Activated CD8-positive, alpha-beta T cell treated with anti-CD3 and anti-CD28 coated beads for 36 hours (primary cell): ENCODE data around the gene CELF2. TPM values are rescaled to one million over a fixed set of nuclear protein-coding genes. Genes with fewer than 3 reads are reported as not detected.

Experiments
- ATAC-seq: fragments of 200-7000 bp; cut with Tn5 transposase; one replicate; pipeline ENCODE4 v1.10.0; 2021; ENCODE audit warnings: mild to moderate bottlenecking, moderate library complexity
- CTCF ChIA-PET: fragments of 350-600 bp; sonication (Branson Sonifier 250); formaldehyde crosslinking; loops from one replicate; lab custom pipeline; 2021; ENCODE audit warnings: antibody characterized with exemption; lab: Charles Lee
- POLR2A ChIA-PET: fragments of 350-600 bp; sonication (Branson Sonifier 250); formaldehyde crosslinking; loops from one replicate; lab custom pipeline; 2021; ENCODE audit warnings: antibody characterized with exemption; lab: Charles Lee
- DNase-seq: peaks from one replicate; pipeline ENCODE4 v3.0.0-alpha.2; 2020
- H3K27ac Mint-ChIP-seq: one replicate; pipeline ENCODE4 v1.8.0; 2021; ENCODE audit warnings: mild to moderate bottlenecking, mixed read lengths
- H3K27me3 Mint-ChIP-seq: one replicate; pipeline ENCODE4 v1.8.0; 2021; ENCODE audit warnings: mixed read lengths
- H3K36me3 Mint-ChIP-seq: one replicate; pipeline ENCODE4 v1.8.0; 2021; ENCODE audit warnings: low read depth, mixed read lengths
- H3K4me1 Mint-ChIP-seq: one replicate; pipeline ENCODE4 v1.8.0; 2021; ENCODE audit warnings: low read depth, mixed read lengths
- H3K4me3 Mint-ChIP-seq: one replicate; pipeline ENCODE4 v1.8.0; 2021; ENCODE audit warnings: mild to moderate bottlenecking, moderate library complexity, mixed read lengths
- H3K9me3 Mint-ChIP-seq: one replicate; pipeline ENCODE4 v1.8.0; 2021; ENCODE audit warnings: mixed read lengths
- CTCF ChIP-seq: fragments of 200-600 bp; IDR thresholded peaks from one replicate; pipeline ENCODE4 v1.8.0; 2022; ENCODE audit warnings: antibody characterized with exemption, mild to moderate bottlenecking
- intact Hi-C: fragments of 100-400 bp; cut with micrococcal nuclease; formaldehyde crosslinking; loops from one replicate; pipeline ENCODE4 v1.10.0; 2022
- total RNA-seq, 2 experiments: library from RNA; stranded (reverse); gene quantifications; one replicate each; pipeline ENCODE4 v1.2.3, GENCODE V29; 2021

Gene CELF2
- total RNA-seq, 2 experiments from 2014 or later = 132 to 133 TPM

GRCh38 chr10:11307937-11308336 lies 290.3 kb downstream of the CELF2 start:
- peak overlapping the region; percentile 76 for H3K27ac Mint-ChIP-seq

GRCh38 chr10:11311027-11311426 lies 293.4 kb downstream of the CELF2 start:
- peaks cover 85% of the 10 kb centered on the region for H3K36me3 Mint-ChIP-seq
- no peak for DNase-seq
- no peak overlapping the region for H3K4me3 Mint-ChIP-seq
- ATAC-seq = no peak
- no peak for TF ChIP-seq CTCF
- H3K4me1 Mint-ChIP-seq = peaks cover 41% of the 10 kb centered on the region
- H3K27me3 Mint-ChIP-seq = no peaks in the 10 kb centered on the region
- H3K27ac Mint-ChIP-seq = peak overlapping the region; percentile 68
- intact Hi-C loops = no loop called here
- ChIA-PET CTCF (interaction anchor here (0.9 to 1.0 kb wide), 2 partner anchors 41 to 197 kb away, joined by 3 read pairs; no protein-coding TSS in a partner anchor), POLR2A (interaction anchor here (1.3 kb wide), 1 partner anchor 14 kb away, joined by 5 read pairs; no protein-coding TSS in a partner anchor)
- H3K9me3 Mint-ChIP-seq = peaks cover 37% of the 10 kb centered on the region

More at GRCh38 chr10:11307937-11308336, 290.3 kb downstream of the CELF2 start:
- TF ChIP-seq CTCF = no peak
- Mint-ChIP-seq H3K27me3 (no peaks in the 10 kb centered on the region), H3K4me1 (peaks cover 37% of the 10 kb centered on the region), H3K4me3 (no peak overlapping the region), H3K9me3 (peaks cover 39% of the 10 kb centered on the region), H3K36me3 (peaks cover 94% of the 10 kb centered on the region)
- no peak for DNase-seq
- intact Hi-C loops = no loop called here
- POLR2A ChIA-PET = no interaction called here
- ATAC-seq = no peak
- CTCF ChIA-PET = no interaction called here

GRCh38 chr10:11313463-11313862 lies 295.8 kb downstream of the CELF2 start:
- no peak for DNase-seq
- ATAC-seq = no peak
- peak overlapping the region; percentile 67 for H3K27ac Mint-ChIP-seq
- ChIA-PET CTCF (no interaction called here), POLR2A (no interaction called here)
- H3K36me3 Mint-ChIP-seq = peaks cover 85% of the 10 kb centered on the region
- no peaks in the 10 kb centered on the region for H3K27me3 Mint-ChIP-seq
- H3K9me3 Mint-ChIP-seq = peaks cover 16% of the 10 kb centered on the region
- TF ChIP-seq CTCF = no peak
- H3K4me3 Mint-ChIP-seq = no peak overlapping the region
- intact Hi-C loops = no loop called here
- peaks cover 57% of the 10 kb centered on the region for H3K4me1 Mint-ChIP-seq

- DNase-seq (no peak), ATAC-seq (no peak)
- H3K4me1 Mint-ChIP-seq = peaks cover 67% of the 10 kb centered on the region
- peak overlapping the region; percentile 90 for H3K27ac Mint-ChIP-seq
- POLR2A ChIA-PET = interaction anchor here (0.8 to 0.9 kb wide), 2 partner anchors 10 to 12 kb away, joined by 4 to 7 read pairs; no protein-coding TSS in a partner anchor
- H3K4me3 Mint-ChIP-seq = no peak overlapping the region
- no peaks in the 10 kb centered on the region for H3K9me3 Mint-ChIP-seq
- no peak for TF ChIP-seq CTCF
- intact Hi-C loops = no loop called here
- CTCF ChIA-PET = interaction anchor here (1.6 to 1.8 kb wide), 3 partner anchors 9 to 13 kb away, joined by 4 to 5 read pairs (median 4); no protein-coding TSS in a partner anchor
- H3K36me3 Mint-ChIP-seq = peaks cover 86% of the 10 kb centered on the region
- no peaks in the 10 kb centered on the region for H3K27me3 Mint-ChIP-seq
Observed at GRCh38 chr10:11317936-11318670, 300.4 kb downstream of the CELF2 start.
